ENCODE data around the gene SLAMF9.

GRCh38 chr1:159943278-159943640 lies 10.8 kb downstream of the SLAMF9 start:
- TF ChIP-seq CTCF (conservative IDR thresholded peaks at IDR 0.05; ENCODE audit: low read length) (no peak), EZH2phosphoT487 (IDR thresholded peaks at IDR 0.05; ENCODE audit: borderline replicate concordance) (no peak)
